GM12872 (cell line): ENCODE data around the gene CDK6.

Experiments used
- TF ChIP-seq, protein P1 (sequence below): IDR thresholded peaks from 3 replicates; pipeline ENCODE4 v1.5.1; 2011; ENCODE audit warnings: low read depth, mild to moderate bottlenecking, low read length, moderate library complexity; ENCODE audit not compliant: insufficient read depth

Gene CDK6

DNA sequence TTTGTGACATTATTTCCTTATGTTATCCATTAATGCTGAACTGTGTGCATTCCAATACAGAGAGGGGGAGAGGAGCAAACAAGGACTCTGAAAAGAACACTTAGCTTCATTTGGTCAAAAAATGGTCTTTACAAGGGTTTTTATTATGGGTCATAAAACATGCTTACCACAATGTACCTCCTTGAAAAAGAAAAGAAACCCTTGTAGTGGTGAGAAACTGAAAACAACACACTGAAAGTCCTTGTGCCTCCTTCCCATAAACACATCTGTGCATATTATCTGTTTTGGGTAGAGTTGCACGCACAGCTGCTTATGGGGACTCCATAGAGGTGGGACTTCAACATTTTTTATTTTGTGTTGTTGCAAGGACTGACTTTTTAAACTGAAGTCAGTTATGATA, 98.7 kb downstream of the CDK6 start:
- TF ChIP-seq, protein P1, sequence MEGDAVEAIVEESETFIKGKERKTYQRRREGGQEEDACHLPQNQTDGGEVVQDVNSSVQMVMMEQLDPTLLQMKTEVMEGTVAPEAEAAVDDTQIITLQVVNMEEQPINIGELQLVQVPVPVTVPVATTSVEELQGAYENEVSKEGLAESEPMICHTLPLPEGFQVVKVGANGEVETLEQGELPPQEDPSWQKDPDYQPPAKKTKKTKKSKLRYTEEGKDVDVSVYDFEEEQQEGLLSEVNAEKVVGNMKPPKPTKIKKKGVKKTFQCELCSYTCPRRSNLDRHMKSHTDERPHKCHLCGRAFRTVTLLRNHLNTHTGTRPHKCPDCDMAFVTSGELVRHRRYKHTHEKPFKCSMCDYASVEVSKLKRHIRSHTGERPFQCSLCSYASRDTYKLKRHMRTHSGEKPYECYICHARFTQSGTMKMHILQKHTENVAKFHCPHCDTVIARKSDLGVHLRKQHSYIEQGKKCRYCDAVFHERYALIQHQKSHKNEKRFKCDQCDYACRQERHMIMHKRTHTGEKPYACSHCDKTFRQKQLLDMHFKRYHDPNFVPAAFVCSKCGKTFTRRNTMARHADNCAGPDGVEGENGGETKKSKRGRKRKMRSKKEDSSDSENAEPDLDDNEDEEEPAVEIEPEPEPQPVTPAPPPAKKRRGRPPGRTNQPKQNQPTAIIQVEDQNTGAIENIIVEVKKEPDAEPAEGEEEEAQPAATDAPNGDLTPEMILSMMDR: no peak

DNA sequence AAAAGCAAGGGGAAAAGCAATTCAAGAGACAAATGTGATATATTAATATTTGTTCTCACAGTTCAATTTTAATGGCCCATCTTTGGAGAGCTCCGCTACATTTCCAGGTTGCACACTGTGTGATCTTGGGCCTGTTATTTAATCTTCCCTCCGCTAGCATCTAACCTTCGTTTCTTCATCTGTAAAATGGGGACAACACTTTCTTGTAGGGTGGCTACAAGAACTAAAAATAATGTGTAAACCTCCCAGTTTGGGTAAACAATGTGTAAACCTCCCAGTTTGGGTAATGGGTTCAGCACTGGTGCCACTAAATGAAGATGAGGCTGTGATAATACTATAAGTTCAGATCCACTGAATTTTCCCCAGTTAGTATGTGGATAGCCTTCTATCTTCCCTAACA, 99.5 kb downstream of the CDK6 start:
- TF ChIP-seq, protein P1: no peak

DNA sequence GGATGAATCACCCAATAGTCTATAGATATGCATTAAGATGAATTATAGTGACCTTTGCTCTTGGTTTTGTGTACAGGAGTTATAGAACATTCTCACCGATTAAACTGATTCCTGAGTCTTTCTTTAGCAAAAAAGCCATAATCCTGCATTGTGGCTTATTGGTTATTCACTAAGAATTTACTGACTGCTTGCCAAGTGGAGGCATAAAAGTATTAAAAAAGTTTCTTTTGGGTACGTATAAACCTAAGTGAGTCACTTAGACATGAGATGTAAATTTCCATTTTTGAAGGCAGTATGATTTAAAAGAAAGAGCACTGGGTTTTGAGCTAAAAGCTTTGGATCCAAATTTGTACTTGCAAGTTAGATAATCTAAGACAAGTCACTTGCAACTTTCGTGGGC, 100.7 kb downstream of the CDK6 start:
- TF ChIP-seq, protein P1: no peak

DNA sequence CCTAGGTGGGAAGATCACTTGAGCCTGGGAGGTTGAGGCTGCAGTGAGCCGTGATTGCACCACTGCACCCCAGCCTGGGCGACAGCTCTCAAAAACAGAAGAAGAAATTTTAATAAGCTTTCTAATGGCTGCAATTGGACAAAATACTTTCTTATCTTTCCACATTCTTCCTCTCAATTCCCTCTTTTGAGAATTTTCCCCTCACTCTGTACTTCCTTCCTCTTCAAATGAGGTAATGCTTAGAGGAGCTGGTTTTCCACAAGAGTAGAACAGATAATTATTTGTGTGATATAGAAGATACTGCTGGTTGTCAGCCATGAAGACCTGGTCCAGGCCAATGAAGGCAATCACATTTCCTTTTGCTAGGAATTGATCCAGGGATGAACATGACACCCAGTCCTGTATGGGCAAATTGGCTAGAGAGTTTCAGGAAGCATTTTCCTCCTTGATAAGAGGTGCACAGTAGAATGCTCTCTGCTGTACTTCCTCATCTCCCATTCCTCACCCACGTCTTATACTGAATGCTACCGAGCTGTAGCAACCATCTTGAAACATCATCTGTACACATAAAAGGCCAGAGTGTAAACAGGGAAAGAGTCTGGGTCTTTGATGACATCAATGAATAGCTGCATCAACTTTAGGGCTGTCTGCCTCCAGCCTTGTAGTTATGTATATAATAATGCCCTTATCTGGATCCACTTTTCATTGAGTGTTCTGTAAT, 103.9 kb downstream of the CDK6 start:
- TF ChIP-seq, protein P1: no peak

DNA sequence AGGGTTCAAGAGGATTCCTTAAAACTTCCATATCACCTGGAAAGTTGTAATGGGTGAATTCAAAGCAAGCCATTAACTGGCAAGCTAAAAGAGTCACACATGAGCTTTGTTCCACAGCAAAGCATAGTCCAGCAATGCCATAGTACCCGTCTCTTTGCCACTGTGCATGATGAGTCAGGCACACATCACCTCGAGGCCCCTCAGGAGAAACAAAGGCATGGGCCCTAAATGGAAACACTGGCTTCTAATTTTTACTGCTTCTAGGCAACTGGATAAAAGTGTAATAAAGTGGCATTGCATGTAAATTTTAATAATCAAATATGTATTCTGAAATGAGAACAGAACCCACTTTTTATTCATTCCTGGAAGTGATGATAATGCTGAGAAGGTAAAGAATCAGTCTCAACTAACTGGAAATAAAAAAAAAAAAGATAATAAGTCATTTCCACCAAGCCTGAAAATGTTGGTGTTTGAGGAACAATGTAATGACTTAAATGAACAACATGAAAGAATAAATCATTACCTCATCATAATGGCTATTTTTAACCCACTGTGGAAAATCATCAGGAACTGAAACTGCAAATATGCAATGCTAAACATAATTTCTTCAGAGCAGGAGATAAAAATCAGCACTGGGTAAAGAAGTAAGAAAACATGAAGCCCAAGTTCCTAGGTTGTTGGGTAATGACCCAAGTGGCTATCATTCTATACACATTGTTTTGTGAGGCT, 104.9 kb downstream of the CDK6 start:
- TF ChIP-seq, protein P1: no peak

DNA sequence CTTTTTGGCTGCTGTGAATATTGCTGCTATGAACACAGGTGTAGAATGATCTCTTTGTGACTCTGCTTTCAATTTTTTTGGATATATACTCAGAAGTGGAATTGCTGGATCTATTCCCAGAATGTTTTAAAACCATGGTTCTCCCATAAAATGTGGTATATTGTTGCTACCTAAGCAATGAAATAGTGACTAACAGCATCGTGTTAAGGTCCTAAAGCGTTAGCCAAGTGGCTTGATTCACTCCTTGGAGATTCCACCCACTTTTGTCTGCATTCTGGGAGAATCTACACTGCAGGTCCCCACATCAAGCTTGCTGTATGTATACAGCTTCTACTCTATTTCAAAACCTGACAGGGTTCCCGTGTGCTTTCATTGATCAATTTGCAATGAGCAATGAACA, 105.6 kb downstream of the CDK6 start:
- TF ChIP-seq, protein P1: no peak

DNA sequence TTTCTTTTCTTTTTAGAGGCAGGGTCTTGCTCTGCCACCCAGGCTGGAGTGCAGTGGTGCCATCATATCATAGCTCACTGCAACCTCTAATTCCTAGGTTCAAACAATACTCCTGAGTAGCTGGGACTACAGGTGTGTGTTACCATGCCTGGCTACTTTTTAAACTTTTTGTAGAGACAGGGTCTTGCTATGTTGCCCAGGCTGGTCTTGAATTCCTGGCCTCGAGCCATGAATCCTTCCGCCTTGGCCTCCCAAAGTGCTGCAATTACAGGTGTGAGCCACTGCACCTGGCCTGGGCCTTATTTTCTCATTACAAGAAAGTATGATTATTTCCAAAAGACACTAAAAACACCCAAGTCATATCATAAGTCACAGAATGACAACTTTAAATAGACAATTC, 106.6 kb downstream of the CDK6 start:
- TF ChIP-seq, protein P1: no peak
